ENCODE results near the gene THAP3. TPM values are rescaled to one million over a fixed set of nuclear protein-coding genes. Genes with fewer than 3 reads are reported as not detected.
"Not testable (repeated sequence)": the region's sequence is repeated elsewhere in the genome, so short reads cannot be mapped to it uniquely, and the experiment has no call there.

The THAP3 gene
- total and polyA plus RNA-seq, 2 donors from 2014 or later, result 14.4 to 28.7 TPM

- intact Hi-C loops (cut with DNase I), result no loop called here
- Histone ChIP-seq H3K27ac (ENCODE audit: low read depth in 2 of 2, low read length in 2 of 2) (no peak overlapping the region), H3K4me3 (ENCODE audit: low read length in 3 of 3) (no peak overlapping the region), H3K9me3 (ENCODE audit: control insufficient read depth in 2 of 3, insufficient read depth in 1 of 3, low read length in 3 of 3) (no peaks in the 10 kb centered on the region), H3K36me3 (ENCODE audit: control insufficient read depth in 2 of 3, insufficient read depth in 3 of 3, low read length in 3 of 3) (no peaks in the 10 kb centered on the region), H3K4me1 (ENCODE audit: control insufficient read depth in 2 of 3, insufficient read depth in 2 of 3, low read depth in 1 of 3, low read length in 3 of 3) (peaks cover 3 to 17% (median 8%) of the 10 kb centered on the region in 3 donors), H3K9ac (ENCODE audit: low read length in 3 of 3) (no peak overlapping the region), H3K27me3 (ENCODE audit: control insufficient read depth, insufficient read depth, low read length) (no peaks in the 10 kb centered on the region)
- FAIRE-seq, result no peak
- TF ChIP-seq CTCF (IDR thresholded peaks at IDR 0.05; ENCODE audit: borderline replicate concordance, extremely low read depth, insufficient read depth), result no peak
- no peak for DNase-seq
Observed at GRCh38 chr1:6658359-6659060, 33.8 kb downstream of the THAP3 start.

GRCh38 chr1:6660415-6661049 is 35.9 kb downstream of the THAP3 start:
- H3K27me3 ChIP-seq (ENCODE audit: control insufficient read depth, insufficient read depth, low read length), result no peaks in the 10 kb centered on the region
- FAIRE-seq, result no peak
- intact Hi-C loops (cut with DNase I), result no loop called here
- no peak for TF ChIP-seq CTCF (IDR thresholded peaks at IDR 0.05; ENCODE audit: borderline replicate concordance, extremely low read depth, insufficient read depth)
- H3K4me3 ChIP-seq (ENCODE audit: low read length in 3 of 3), result peak overlapping the region in 1 of 3 donors; percentile 17
- no peaks in the 10 kb centered on the region for H3K36me3 ChIP-seq (ENCODE audit: control insufficient read depth in 2 of 3, insufficient read depth in 3 of 3, low read length in 3 of 3)
- H3K4me1 ChIP-seq (ENCODE audit: control insufficient read depth in 2 of 3, insufficient read depth in 2 of 3, low read depth in 1 of 3, low read length in 3 of 3), result peaks cover 0 to 13% (median 3%) of the 10 kb centered on the region in 3 donors
- peak overlapping the region; percentile 23 to 32 for H3K27ac ChIP-seq (ENCODE audit: low read depth in 2 of 2, low read length in 2 of 2)
- no peaks in the 10 kb centered on the region for H3K9me3 ChIP-seq (ENCODE audit: control insufficient read depth in 2 of 3, insufficient read depth in 1 of 3, low read length in 3 of 3)
- no peak for DNase-seq
- H3K9ac ChIP-seq (ENCODE audit: low read length in 3 of 3), result no peak overlapping the region

GRCh38 chr1:6662468-6662867 is 37.8 kb downstream of the THAP3 start:
- DNase-seq; H3K4me3 ChIP-seq (ENCODE audit: low read length in 3 of 3); H3K27ac ChIP-seq (ENCODE audit: low read depth in 2 of 2, low read length in 2 of 2); H3K27me3 ChIP-seq (ENCODE audit: control insufficient read depth, insufficient read depth, low read length); H3K9me3 ChIP-seq (ENCODE audit: control insufficient read depth in 2 of 3, insufficient read depth in 1 of 3, low read length in 3 of 3); FAIRE-seq; H3K9ac ChIP-seq (ENCODE audit: low read length in 3 of 3); intact Hi-C loops (cut with DNase I): not testable (repeated sequence)
- H3K4me1 ChIP-seq (ENCODE audit: control insufficient read depth in 2 of 3, insufficient read depth in 2 of 3, low read depth in 1 of 3, low read length in 3 of 3), result peaks cover 0 to 13% (median 3%) of the 10 kb centered on the region in 3 donors
- H3K36me3 ChIP-seq (ENCODE audit: control insufficient read depth in 2 of 3, insufficient read depth in 3 of 3, low read length in 3 of 3), result peaks cover 0 to 12% (median 4%) of the 10 kb centered on the region in 3 donors

- intact Hi-C loops (cut with DNase I), result no loop called here
- no peaks in the 10 kb centered on the region for H3K9me3 ChIP-seq (ENCODE audit: control insufficient read depth in 2 of 3, insufficient read depth in 1 of 3, low read length in 3 of 3)
- DNase-seq, result no peak
- H3K4me3 ChIP-seq (ENCODE audit: low read length in 3 of 3), result no peak overlapping the region
- no peak for TF ChIP-seq CTCF (IDR thresholded peaks at IDR 0.05; ENCODE audit: borderline replicate concordance, extremely low read depth, insufficient read depth)
- no peak overlapping the region for H3K9ac ChIP-seq (ENCODE audit: low read length in 3 of 3)
- no peaks in the 10 kb centered on the region for H3K27me3 ChIP-seq (ENCODE audit: control insufficient read depth, insufficient read depth, low read length)
- H3K27ac ChIP-seq (ENCODE audit: low read depth in 2 of 2, low read length in 2 of 2), result peak overlapping the region in 1 of 2 donors; percentile 20
- H3K36me3 ChIP-seq (ENCODE audit: control insufficient read depth in 2 of 3, insufficient read depth in 3 of 3, low read length in 3 of 3), result peaks cover 0 to 13% (median 4%) of the 10 kb centered on the region in 3 donors
- no peak for FAIRE-seq
- H3K4me1 ChIP-seq (ENCODE audit: control insufficient read depth in 2 of 3, insufficient read depth in 2 of 3, low read depth in 1 of 3, low read length in 3 of 3), result no peaks in the 10 kb centered on the region
Observed at GRCh38 chr1:6666696-6667095, 42.0 kb downstream of the THAP3 start.
